ENCODE results near the gene TMEM35B. TPM values are rescaled to one million over a fixed set of nuclear protein-coding genes. Genes with fewer than 3 reads are reported as not detected.

The TMEM35B gene
- total and polyA plus RNA-seq, 3 donors from 2014 or later = 43.5 to 55.8 (median 54.8) TPM

GRCh38 chr1:34977858-34978257 lies 7.3 kb downstream of the TMEM35B start:
- H3K27ac ChIP-seq = peak overlapping the region in 1 of 2 donors; percentile 71
- no peaks in the 10 kb centered on the region for H3K9me3 ChIP-seq
- peaks cover 33% of the 10 kb centered on the region for H3K4me1 ChIP-seq
- TF ChIP-seq POLR2A (IDR thresholded peaks at IDR 0.05) = no peak
- no peak for TF ChIP-seq CTCF (IDR thresholded peaks at IDR 0.05)
- intact Hi-C loops (cut with DNase I; ENCODE audit: low total_unique reads) = no loop called here
- no peaks in the 10 kb centered on the region for H3K27me3 ChIP-seq
- no peaks in the 10 kb centered on the region for H3K36me3 ChIP-seq (ENCODE audit: low read depth, missing control alignments)
- DNase-seq = no peak
- 69% methylated on average over 2 of the region's 2 CpGs for WGBS, 2 donors
- H3K4me3 ChIP-seq = no peak overlapping the region

GRCh38 chr1:34977210-34977471 lies 8.0 kb downstream of the TMEM35B start:
- 37 to 49% methylated on average over 2 to 13 of the region's 13 CpGs for WGBS, 2 donors
- TF ChIP-seq POLR2A (IDR thresholded peaks at IDR 0.05) = no peak
- no peak for TF ChIP-seq CTCF (IDR thresholded peaks at IDR 0.05)
- Histone ChIP-seq H3K27me3 (no peaks in the 10 kb centered on the region), H3K36me3 (ENCODE audit: low read depth, missing control alignments) (no peaks in the 10 kb centered on the region), H3K27ac (peak overlapping the region in 1 of 2 donors; percentile 71), H3K4me1 (peaks cover 33% of the 10 kb centered on the region), H3K4me3 (no peak overlapping the region), H3K9me3 (no peaks in the 10 kb centered on the region)
- DNase-seq = peak; percentile 27
- intact Hi-C loops (cut with DNase I; ENCODE audit: low total_unique reads) = no loop called here

- Histone ChIP-seq H3K4me1 (peaks cover 33% of the 10 kb centered on the region), H3K9me3 (no peaks in the 10 kb centered on the region), H3K27me3 (no peaks in the 10 kb centered on the region), H3K36me3 (ENCODE audit: low read depth, missing control alignments) (no peaks in the 10 kb centered on the region), H3K4me3 (no peak overlapping the region), H3K27ac (peak overlapping the region; percentile 37 to 71)
- intact Hi-C loops (cut with DNase I; ENCODE audit: low total_unique reads) = no loop called here
- TF ChIP-seq POLR2A (IDR thresholded peaks at IDR 0.05) (no peak), CTCF (IDR thresholded peaks at IDR 0.05) (no peak)
- WGBS, 2 donors = 64 to 100% methylated on average over 6 to 72 of the region's 72 CpGs
- no peak for DNase-seq
These were observed 8.6 kb downstream of the TMEM35B start for GRCh38 chr1:34976384-34977209.

GRCh38 chr1:34975771-34976170 lies 9.4 kb downstream of the TMEM35B start:
- Histone ChIP-seq H3K36me3 (ENCODE audit: low read depth, missing control alignments) (no peaks in the 10 kb centered on the region), H3K4me1 (peaks cover 33% of the 10 kb centered on the region), H3K9me3 (no peaks in the 10 kb centered on the region), H3K27me3 (no peaks in the 10 kb centered on the region), H3K27ac (peak overlapping the region; percentile 37 to 71), H3K4me3 (no peak overlapping the region)
- 56 to 60% methylated on average over 6 of the region's 6 CpGs for WGBS, 2 donors
- intact Hi-C loops (cut with DNase I; ENCODE audit: low total_unique reads) = no loop called here
- no peak for TF ChIP-seq CTCF (IDR thresholded peaks at IDR 0.05)
- no peak for TF ChIP-seq POLR2A (IDR thresholded peaks at IDR 0.05)
- DNase-seq = no peak

GRCh38 chr1:34975338-34975737 lies 9.8 kb downstream of the TMEM35B start:
- no peak overlapping the region for H3K4me3 ChIP-seq
- WGBS, 2 donors = 91 to 94% methylated on average over 3 of the region's 3 CpGs
- no peaks in the 10 kb centered on the region for H3K36me3 ChIP-seq (ENCODE audit: low read depth, missing control alignments)
- H3K27me3 ChIP-seq = no peaks in the 10 kb centered on the region
- TF ChIP-seq CTCF (IDR thresholded peaks at IDR 0.05) = no peak
- TF ChIP-seq POLR2A (IDR thresholded peaks at IDR 0.05) = no peak
- peaks cover 33% of the 10 kb centered on the region for H3K4me1 ChIP-seq
- DNase-seq = no peak
- H3K9me3 ChIP-seq = no peaks in the 10 kb centered on the region
- no peak overlapping the region for H3K27ac ChIP-seq
- intact Hi-C loops (cut with DNase I; ENCODE audit: low total_unique reads) = no loop called here
